Subcutaneous preadipocyte (primary cell): ENCODE data around the gene STT3B. TPM values are rescaled to one million over a fixed set of nuclear protein-coding genes. Genes with fewer than 3 reads are reported as not detected.

Source experiments
- total RNA-seq: library from RNA; depleted of rRNA; stranded (reverse); fragments of >200 nt; gene quantifications from 2 replicates; pipeline ENCODE4 v1.2.3, GENCODE V29; 2012

Gene STT3B
- total RNA-seq: 162 and 200 TPM in 2 replicates

GRCh38 chr3:31532587-31533168 lies at the start of gene STT3B:
Gene STT3B (plus strand): TSS chr3:31532925. CDS start chr3:31532999, 74 bp downstream.

